GM21737 (cell line): ENCODE results near the gene SLAMF7.
"Not testable (repeated sequence)": the region's sequence is repeated elsewhere in the genome, so short reads cannot be mapped to it uniquely, and the experiment has no call there.

Experiments used
- ATAC-seq: cut with Tn5 transposase; IDR thresholded peaks from one replicate; pipeline ENCODE4 v1.9.1; 2021; ENCODE audit warnings: mild to moderate bottlenecking, moderate library complexity; ENCODE audit not compliant: unreplicated experiment

SLAMF7 gene

GRCh38 chr1:160720356-160721085 lies 18.5 kb upstream of the SLAMF7 start:
- no peak for ATAC-seq

DNA sequence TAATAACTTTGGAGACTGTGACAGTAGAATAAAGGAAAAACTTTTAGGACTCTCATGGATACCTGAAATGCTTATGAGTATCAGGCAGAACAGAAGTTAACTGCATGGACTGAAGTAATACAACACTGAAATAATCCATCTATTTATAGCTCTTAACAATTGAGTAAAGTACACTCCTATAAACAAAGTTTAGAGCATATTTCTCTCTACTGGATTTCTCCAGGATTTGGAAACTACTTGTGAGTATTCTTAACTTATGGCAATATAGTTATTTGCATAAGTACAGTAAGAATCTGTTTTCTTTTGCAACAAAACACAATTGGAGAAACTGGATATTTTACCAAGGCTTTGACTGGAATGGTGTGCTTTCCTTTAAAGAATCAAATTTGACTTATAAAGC lies 17.6 kb upstream of the SLAMF7 start:
- no peak for ATAC-seq

- ATAC-seq: no peak
Measured at GRCh38 chr1:160722726-160723125, 16.3 kb upstream of the SLAMF7 start.

DNA sequence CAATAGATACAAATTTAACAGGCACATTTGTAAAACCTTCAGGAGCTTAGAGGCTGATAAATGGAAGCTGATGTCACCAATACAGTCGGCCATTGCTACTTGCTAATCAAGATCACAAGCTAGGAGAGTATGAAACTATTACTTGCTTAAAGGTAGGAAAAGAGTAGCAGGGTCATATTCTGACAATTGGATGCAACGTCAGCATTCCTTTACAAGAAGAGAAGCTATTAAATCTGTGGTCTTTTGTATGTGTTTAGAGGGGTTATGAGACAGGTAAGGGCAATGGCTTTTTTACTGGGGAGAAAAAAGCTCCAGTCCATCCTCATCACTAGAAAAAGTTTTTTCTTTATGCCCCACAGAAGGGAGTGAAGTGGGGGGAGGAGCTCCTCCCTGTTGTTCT lies 15.7 kb upstream of the SLAMF7 start:
- ATAC-seq: no peak

DNA sequence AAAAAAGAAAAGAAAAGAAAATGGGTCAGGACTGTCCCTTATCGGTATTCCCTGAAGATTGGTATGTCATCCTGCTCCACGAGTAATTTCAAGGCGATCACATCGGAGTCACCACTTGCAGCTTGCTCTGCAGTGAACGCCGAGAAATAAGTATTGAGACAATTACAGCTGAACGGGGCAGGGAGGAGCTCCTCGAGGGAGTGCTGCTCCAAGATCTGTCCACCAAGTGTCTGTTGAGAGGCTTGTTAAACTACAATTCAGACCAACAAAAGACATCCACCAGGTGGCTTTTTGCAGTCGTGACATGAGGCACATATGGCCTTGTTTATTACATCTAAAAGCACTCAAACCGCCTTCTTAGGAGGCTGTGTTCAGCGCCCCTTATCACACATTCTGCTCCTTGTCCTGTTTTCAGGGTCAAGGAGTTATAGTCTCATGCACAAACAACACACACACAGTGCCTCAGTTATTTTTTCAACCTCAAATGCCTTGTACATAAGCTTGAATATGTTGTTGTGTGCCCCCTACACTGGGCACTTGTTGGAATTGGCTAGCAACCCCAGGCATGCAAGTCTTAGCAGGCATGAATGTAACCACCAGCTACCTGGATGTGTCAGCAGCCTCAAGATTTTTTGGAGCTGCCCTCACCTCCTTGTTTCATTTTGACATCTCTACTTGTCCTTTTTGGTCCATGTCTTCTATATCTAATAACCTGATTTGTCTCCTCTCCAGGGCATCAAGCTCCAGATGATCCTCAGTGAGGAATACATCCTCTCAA lies 14.4 kb upstream of the SLAMF7 start:
- no peak for ATAC-seq

DNA sequence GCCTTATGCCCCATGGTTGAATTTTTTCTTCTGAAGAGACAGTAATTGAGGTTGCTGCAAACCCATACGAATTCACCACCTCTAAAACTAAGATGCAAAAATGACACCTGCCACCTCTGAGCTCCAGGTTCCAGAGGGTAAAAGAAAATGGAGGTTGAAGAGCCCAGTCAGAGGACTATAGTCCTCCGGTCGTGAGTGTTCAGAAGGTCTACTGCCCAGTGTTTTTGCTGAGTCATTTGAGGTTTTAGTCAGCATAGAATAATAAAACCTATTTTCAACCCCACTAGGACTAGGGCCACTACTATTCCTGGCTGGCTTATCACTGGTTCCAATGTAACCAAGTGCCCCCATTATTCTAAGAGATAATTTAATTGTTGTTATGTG lies 12.9 kb upstream of the SLAMF7 start:
- peak; percentile 31 for ATAC-seq

DNA sequence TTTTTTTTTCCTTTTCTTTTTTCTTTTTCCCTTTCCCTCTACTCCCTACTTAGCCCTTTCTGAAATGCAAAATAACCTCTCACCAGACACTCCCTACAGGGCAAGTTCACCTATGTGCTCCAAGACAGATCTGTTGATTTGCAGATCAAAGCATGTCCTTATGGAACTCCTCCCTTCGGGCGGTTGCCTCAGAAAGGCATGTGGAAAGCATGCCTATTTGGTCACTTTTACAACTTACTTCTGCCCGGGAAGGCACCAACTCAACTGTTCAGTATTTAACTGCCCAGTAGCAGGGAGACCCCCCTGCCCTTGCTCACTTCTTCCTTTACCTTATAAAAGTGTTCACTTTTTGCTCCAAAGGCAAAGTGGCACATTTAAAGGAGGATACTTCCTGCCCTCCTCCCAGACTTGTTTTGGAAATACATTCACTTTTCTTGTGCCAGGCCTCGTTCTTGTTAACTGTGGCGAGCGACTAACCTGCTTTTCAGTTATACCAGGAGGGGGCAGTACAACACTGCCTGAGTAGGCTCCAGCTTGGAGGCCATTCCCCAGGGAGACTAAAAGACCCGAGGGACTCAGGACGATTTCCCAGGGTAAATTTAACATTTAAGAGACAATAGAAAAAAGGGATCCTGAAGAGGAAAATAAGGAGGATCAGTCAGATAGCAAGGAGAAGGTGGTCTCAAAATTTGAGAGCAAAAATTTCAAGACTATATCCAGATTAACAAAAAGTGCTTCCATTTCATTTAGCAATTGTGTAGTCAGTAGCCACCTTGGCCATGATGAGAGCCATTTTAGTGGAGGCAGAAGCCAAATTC lies 12.3 kb upstream of the SLAMF7 start:
- peak; percentile 58 for ATAC-seq

GRCh38 chr1:160727316-160727640 lies 11.8 kb upstream of the SLAMF7 start:
- ATAC-seq: no peak

DNA sequence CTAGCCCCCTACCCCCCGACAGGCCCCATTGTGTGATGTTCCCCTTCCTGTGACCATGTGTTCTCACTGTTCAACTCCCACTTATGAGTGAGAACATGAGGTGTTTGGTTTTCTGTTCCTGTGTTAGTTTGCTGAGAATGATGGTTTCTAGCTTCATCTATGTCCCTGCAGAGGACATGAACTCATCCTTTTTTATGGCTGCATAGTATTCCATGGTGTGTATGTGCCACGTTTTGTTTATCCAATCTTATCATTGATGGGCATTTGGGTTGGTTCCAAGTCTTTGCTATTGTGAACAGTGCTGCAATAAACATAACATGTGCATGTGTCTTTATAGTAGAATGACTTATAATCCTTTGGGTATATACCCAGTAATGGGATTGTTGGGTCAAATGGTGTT lies 7.5 kb upstream of the SLAMF7 start:
- not testable (repeated sequence) for ATAC-seq

DNA sequence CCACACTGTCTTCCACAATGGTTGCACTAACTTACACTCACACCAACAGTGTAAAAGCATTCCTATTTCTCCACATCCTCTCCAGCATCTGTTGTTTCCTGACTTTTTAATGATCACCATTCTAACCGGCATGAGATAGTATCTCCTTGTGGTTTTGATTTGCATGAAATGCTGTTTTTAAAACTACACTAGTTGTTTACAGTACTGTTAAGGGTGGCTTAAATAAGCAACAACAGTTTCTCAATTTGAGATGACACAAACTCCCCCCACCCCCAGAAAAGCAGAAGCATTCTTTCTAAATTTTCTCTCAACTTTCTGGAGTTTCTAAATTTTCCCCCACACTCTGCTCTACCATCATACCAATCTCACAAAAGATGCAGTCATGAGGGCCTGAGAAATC lies 7.1 kb upstream of the SLAMF7 start:
- ATAC-seq: no peak

DNA sequence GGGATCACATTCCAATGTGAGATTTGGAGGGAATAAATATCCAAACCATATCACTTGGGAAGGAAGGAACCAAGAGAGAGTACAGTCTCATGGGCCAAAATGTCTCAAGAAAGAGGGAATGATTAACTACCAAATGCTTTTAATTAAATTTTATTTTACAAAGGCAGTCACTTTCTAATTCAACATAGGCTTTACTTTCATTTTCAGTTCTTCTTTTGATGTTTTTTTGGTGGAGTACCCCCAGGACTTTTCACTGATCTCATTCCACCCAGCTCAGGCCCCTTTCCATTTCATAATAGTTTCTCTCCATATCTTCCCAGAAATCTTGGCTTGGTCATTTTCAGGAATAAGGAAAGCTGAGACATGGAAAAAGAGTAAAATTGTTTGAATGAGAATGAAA lies 5.1 kb upstream of the SLAMF7 start:
- no peak for ATAC-seq

DNA sequence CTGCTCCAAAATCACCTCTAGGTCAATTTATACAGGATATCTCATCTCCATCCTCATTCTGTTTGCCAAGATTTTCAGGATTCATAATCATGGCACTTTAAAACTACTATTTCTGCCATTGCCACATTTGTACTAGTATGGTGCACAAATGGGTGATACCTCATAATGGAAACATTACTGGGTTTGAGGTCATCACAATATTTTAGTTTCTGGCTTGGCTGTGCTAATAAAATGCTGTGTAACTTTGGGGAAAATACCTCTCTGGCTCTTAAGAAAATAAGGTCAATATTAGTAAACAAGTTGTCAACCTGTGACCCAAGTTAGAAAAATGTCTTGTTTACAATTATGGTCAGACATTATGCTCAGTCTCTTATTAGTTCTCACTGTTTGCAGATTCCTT lies 4.7 kb upstream of the SLAMF7 start:
- no peak for ATAC-seq

GRCh38 chr1:160738271-160738670 lies 776 bp upstream of the SLAMF7 start:
- ATAC-seq: no peak

DNA sequence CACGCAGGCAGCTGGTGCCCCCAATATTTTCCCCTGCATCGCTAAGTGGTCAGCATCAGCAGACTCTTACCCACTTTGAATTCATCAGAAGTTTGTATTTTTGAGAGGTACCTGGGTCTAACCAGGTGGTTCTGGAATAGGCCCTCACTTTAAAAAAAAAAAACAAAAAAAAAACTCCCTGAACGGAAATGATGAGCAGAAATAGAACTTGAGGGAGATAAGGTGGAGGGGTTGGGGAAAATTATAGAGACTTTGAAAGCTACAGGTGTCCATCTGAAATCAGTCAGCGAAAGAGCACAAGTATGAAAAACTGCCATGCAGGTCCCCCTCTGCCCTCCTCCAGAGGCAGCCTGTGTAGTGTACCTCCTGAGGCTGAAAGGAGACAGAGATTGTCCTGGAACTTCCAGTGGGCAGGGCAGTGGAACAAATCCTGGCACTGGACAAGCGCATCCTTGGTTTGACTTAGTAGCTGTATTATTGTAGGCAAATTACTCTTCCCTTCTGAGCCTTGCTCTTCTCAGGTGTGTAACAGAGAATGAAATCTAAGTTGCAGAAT lies 1.2 kb downstream of the SLAMF7 start:
- no peak for ATAC-seq

DNA sequence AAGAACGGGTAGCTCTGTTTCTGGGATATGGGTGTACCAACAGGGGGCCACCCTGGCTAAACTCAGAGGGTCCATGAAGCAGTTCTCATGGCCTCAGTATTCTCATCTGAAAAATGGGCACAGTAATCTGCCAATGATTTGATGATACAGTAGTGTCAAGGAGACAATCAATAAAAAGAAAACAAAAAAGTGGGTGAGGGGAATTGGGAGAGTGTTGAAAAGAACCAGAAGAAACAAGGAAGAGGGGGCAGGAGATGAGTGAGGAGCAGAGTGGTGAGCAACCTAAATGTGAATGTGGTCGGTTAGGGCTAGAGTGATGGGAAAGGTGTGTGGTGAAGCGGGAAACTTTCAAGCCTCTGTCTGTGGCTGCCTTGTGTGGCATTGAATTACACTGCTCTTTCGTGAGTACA lies 2.0 kb downstream of the SLAMF7 start:
- no peak for ATAC-seq

DNA sequence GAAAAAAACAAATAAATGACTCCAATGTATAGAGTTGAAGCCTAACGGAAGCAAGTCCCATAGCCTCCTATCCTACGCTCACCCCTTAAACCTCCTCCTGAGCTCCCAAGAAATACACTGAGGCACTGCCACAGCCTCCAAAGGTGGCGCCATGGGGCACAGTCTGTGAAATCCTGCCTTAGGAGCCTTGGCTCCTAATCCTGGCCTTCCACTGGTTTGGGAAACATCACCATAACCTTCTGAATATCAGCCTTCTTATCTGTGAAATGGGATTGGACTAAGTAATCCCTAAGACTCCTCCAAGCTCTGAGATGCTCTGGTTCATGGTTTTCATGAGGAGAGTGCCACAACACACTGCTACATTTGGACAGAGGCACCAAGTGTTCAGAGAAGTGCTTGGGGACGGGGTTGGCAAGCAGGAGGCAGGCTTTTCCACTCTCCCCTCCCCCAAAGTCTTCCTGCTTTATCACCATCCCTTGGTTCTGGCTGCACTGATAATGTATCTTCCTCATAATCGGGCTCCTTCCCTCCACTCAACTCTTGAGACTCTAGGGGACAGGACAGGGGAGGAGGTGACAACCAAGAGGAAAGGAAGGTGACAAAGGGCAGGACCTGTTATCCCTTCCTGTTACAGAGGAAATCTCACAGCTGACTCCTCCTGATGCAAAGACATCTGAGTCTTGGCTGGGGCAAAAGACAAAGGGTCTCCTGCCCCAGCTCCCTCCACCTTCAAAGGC lies 2.7 kb downstream of the SLAMF7 start:
- ATAC-seq: no peak

GRCh38 chr1:160742428-160743127 lies 3.5 kb downstream of the SLAMF7 start:
- ATAC-seq: no peak

DNA sequence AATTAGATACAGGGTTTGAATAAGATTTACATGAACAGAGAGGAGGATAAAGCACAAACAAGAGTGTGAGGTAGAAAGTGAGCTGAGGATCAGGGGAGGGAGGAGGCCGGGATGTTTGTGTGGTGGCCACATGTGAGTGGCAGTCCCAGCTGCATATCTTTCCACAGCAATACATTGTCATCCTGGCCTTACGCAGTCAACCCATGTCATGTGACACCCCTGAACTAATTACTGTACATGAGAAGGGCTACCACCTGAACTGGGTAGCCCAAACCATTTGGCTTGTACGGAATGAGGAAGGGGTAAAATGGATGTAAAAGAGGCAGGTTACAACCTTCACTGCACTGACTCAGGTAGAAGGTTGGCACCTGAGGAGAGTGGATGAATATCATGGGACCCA lies 4.2 kb downstream of the SLAMF7 start:
- ATAC-seq: no peak

GRCh38 chr1:160744199-160744851 lies 5.3 kb downstream of the SLAMF7 start:
- ATAC-seq: no peak
